Measurements from ENCODE around the gene ADCY10. TPM values are rescaled to one million over a fixed set of nuclear protein-coding genes. Genes with fewer than 3 reads are reported as not detected.

Gene ADCY10
- total and polyA plus RNA-seq, 2 of the 8 experiments (the other 6 are each of a cell fraction or from before 2014, with no cell fraction given): 0.02 TPM; not detected in 1

DNA sequence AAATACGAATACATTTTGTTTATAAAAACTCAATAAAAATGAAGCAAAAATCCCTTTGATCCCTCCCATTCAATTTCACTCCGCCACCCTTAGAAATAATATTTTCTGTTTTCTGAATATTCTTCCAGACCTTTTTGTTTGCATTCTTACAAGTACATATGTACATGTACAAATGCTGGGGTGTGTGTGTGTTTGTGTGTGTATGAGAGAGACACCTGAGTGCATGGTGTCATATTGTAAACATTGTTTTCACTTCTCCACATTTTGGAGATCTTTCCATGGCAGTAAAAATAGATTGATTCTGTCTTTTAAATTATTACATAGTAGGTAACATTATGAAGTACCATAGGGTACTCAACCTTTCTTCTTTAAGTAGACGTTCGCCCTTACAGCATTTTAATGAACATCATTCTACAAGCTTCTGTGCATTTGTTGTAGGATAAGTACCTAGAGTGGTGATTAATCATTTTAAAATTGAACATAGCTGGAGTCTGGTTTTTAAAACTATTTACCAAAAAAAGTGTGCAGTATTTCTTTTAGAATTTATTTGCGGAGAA lies 24.2 kb upstream of the ADCY10 start (continued):
- TF ChIP-seq, protein P1, sequence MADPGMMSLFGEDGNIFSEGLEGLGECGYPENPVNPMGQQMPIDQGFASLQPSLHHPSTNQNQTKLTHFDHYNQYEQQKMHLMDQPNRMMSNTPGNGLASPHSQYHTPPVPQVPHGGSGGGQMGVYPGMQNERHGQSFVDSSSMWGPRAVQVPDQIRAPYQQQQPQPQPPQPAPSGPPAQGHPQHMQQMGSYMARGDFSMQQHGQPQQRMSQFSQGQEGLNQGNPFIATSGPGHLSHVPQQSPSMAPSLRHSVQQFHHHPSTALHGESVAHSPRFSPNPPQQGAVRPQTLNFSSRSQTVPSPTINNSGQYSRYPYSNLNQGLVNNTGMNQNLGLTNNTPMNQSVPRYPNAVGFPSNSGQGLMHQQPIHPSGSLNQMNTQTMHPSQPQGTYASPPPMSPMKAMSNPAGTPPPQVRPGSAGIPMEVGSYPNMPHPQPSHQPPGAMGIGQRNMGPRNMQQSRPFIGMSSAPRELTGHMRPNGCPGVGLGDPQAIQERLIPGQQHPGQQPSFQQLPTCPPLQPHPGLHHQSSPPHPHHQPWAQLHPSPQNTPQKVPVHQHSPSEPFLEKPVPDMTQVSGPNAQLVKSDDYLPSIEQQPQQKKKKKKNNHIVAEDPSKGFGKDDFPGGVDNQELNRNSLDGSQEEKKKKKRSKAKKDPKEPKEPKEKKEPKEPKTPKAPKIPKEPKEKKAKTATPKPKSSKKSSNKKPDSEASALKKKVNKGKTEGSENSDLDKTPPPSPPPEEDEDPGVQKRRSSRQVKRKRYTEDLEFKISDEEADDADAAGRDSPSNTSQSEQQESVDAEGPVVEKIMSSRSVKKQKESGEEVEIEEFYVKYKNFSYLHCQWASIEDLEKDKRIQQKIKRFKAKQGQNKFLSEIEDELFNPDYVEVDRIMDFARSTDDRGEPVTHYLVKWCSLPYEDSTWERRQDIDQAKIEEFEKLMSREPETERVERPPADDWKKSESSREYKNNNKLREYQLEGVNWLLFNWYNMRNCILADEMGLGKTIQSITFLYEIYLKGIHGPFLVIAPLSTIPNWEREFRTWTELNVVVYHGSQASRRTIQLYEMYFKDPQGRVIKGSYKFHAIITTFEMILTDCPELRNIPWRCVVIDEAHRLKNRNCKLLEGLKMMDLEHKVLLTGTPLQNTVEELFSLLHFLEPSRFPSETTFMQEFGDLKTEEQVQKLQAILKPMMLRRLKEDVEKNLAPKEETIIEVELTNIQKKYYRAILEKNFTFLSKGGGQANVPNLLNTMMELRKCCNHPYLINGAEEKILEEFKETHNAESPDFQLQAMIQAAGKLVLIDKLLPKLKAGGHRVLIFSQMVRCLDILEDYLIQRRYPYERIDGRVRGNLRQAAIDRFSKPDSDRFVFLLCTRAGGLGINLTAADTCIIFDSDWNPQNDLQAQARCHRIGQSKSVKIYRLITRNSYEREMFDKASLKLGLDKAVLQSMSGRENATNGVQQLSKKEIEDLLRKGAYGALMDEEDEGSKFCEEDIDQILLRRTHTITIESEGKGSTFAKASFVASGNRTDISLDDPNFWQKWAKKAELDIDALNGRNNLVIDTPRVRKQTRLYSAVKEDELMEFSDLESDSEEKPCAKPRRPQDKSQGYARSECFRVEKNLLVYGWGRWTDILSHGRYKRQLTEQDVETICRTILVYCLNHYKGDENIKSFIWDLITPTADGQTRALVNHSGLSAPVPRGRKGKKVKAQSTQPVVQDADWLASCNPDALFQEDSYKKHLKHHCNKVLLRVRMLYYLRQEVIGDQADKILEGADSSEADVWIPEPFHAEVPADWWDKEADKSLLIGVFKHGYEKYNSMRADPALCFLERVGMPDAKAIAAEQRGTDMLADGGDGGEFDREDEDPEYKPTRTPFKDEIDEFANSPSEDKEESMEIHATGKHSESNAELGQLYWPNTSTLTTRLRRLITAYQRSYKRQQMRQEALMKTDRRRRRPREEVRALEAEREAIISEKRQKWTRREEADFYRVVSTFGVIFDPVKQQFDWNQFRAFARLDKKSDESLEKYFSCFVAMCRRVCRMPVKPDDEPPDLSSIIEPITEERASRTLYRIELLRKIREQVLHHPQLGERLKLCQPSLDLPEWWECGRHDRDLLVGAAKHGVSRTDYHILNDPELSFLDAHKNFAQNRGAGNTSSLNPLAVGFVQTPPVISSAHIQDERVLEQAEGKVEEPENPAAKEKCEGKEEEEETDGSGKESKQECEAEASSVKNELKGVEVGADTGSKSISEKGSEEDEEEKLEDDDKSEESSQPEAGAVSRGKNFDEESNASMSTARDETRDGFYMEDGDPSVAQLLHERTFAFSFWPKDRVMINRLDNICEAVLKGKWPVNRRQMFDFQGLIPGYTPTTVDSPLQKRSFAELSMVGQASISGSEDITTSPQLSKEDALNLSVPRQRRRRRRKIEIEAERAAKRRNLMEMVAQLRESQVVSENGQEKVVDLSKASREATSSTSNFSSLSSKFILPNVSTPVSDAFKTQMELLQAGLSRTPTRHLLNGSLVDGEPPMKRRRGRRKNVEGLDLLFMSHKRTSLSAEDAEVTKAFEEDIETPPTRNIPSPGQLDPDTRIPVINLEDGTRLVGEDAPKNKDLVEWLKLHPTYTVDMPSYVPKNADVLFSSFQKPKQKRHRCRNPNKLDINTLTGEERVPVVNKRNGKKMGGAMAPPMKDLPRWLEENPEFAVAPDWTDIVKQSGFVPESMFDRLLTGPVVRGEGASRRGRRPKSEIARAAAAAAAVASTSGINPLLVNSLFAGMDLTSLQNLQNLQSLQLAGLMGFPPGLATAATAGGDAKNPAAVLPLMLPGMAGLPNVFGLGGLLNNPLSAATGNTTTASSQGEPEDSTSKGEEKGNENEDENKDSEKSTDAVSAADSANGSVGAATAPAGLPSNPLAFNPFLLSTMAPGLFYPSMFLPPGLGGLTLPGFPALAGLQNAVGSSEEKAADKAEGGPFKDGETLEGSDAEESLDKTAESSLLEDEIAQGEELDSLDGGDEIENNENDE (IDR thresholded peaks at IDR 0.05; ENCODE audit: insufficient replicate concordance, low read length): no peak
- TF ChIP-seq SAP30 (IDR thresholded peaks at IDR 0.05; ENCODE audit: insufficient read depth, insufficient replicate concordance, low read length) (no peak), KDM5A (IDR thresholded peaks at IDR 0.05; ENCODE audit: low read length) (no peak), MAFK (IDR thresholded peaks at IDR 0.05; ENCODE audit: low read depth, low read length) (no peak), JUN (IDR thresholded peaks at IDR 0.05; ENCODE audit: low read depth, low read length) (no peak), GABPA (IDR thresholded peaks at IDR 0.05; ENCODE audit: borderline replicate concordance, insufficient read depth, low read length) (no peak), PHF8 (conservative IDR thresholded peaks at IDR 0.05; ENCODE audit: low read depth, low read length) (no peak)
- TF ChIP-seq, protein P2, sequence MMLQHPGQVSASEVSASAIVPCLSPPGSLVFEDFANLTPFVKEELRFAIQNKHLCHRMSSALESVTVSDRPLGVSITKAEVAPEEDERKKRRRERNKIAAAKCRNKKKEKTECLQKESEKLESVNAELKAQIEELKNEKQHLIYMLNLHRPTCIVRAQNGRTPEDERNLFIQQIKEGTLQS (IDR thresholded peaks at IDR 0.05; ENCODE audit: insufficient read depth, low read depth, low read length): no peak
